ENCODE measurements around the gene NELL1.

The NELL1 gene

DNA sequence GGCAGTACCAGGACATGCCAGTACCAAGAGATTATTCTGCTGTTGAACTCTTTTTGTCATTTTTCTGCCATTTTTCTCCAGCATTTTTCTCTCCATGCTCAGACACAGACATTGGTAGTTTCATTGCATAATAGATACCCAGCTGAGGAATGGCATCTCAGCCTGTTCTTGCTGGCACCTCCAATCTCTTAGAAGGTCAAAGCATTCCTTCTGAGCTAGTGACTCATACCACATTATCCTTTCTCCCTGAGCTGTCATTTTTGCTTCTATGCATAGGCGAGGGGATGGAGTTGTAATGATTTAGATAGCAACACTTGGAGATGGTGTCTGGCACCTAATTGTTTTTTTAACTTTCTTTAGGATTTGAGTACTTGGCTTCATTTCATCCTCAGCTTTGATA lies 321.1 kb downstream of the NELL1 start:
- no peak for DNase-seq

DNA sequence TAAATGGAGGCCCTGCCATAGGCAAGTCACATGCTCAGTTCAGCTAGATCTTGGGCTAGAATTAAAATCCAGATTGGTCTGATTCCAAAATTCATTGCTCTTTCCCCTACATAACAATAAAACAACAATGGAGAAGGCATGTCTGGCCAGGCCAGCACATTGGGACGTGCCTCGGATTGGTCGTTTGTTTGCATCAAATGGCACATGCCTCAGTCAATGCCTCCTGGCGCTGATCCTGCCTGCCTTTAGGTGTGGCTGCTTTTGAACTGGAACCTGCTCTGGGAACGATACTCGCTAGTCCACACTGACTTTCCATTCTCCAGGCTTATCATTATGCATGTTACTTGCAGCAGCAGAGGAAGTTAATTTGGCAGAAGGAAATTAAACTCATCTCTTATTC lies 322.1 kb downstream of the NELL1 start:
- no peak for DNase-seq

DNA sequence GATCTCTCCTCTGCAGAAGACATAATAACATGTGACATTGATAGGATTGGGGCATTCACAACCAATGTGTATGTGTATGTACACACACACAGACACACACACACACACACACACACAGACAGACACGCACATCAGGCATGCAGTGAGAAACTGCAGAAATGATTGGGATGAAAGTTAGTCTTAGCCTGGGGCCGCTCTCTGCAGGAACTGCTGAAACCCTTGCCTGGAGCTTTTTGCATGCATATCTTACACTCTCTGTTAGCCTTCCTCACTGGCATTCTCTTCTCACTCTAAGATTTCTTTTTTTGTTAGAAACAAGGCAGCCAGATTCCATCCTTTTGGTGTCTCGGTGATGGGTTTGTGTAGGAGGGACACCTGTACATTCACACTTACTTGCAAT lies 337.9 kb downstream of the NELL1 start:
- DNase-seq = no peak

DNA sequence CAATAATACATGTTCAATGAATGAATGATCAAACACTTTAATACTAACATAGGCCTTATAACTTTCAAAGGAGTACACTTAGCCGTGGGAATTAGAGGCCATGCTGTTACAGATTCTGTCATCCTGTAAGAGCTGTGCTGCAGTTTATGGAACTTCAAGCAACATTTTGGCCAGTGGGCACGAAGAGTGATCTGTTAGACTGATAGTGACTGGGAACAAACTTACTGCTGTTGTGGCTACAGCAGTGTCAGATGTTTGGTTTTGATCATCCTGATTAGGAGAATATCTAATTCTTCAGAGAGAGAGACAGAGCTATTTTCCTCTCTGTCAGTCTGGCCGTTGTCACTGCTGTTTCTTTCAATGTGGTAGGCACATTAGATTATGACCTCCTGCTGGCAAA lies 348.9 kb downstream of the NELL1 start:
- no peak for DNase-seq

DNA sequence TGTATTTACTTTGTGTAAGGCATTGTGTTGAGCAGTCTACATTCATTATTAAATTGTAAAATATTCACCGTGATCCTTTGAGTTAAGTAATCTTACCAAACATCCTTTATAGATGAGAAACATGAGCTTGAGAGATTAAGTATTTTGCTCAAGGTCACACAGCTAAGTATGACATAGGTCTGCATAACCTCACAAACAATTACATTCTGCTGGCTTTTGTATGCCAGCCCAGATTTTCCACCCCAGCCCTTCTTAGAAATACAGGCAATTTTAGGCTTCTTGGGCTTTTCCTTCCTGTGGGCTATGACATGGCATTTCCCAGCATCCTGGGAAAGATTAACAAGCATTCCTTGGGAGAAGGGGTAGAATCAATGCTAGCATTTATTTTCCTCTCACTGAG lies 357.3 kb downstream of the NELL1 start:
- no peak for DNase-seq

DNA sequence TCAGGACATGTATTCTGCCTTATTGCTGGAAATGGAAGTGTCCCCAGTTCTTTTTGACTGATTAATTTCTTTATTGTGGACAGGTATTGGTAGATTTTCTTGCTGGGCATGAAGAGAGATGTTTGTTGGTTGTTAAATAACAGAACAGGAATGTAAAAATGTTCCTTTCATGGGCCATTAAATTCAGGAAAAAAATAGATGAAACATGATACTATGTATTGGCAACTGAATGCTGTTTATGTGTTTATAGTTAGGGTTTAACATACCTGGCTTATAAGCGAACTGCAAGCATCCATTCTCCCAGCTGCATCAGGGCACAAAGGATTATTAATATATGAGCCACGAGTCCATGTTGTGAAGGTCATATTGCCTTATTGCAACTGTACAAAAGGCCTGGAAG lies 368.5 kb downstream of the NELL1 start:
- DNase-seq = no peak

DNA sequence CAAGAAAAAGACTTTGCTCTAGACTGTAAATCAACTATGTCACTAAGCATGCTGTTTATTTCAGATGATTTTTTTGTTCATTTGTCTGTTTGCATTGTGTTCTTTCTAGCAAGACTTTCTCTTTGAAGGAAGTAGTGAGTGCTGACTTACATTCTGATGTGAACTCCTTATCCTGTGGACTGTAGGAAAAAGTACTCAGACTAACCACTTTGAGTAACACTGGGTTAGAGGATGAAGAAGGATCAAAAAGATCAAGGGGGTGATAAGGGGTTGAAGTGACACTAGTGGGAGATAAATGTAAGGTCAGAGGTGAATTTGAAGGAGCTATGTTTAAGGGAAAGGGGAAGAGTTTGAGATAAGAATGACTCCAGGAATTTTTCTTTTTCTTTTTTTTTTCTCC lies 369.4 kb downstream of the NELL1 start:
- no peak for DNase-seq

DNA sequence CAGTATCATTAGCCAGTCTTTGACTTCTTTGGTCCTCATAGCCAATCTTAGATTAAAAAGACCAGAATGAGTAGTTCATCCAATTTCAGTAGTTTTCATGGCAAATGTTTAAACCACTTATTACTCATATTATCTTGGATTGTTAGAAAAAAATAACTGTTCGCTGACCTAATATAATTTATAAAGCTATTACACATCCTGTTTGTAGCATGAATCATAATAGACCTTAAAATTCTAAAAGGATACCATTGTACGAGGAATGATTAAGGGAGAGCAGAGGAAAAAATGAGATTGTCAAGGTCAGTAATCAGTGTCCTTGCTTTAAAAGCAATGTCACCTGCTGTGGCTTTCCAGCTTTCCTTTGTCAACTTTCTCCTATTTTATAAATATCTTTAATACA lies 371.2 kb downstream of the NELL1 start:
- no peak for DNase-seq

DNA sequence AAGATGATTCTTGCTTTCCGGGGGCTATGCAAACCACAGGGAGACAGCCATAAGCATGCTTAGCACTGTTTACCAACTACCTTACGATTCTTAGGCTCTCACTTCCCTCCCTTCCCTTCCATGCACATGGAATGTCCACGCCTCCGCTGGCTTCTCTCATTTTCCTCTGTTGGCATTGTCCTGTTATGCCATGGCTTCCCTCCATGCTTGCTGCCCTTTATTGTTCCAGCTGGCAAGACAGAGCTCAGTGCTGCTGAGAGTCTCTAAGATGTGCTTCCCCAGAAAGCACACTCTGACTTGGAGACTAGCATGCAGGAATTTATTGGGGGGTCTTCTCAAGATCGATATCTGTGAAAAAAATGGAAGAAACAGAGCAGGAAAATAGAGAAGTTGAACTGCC lies 379.2 kb downstream of the NELL1 start:
- DNase-seq = no peak

DNA sequence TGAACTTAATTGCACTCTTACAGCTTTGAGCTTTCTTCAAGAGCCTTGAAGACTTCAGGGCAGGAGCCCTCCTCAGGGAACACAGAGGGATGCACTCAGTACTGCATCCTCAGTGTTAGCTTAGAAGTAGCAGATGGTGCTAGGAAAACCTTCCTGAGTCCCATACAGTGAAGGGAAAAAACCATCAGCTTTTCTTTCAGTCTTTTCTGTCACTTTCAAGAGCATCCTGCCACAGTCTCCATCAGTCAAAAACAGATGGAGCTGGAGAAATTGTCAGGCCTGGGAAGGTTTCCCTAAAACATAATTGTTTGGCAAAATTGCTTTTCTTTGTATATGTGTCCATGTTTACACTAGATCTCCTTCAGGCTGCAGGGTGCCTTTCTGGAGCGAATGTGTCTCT lies 384.1 kb downstream of the NELL1 start:
- DNase-seq = no peak

DNA sequence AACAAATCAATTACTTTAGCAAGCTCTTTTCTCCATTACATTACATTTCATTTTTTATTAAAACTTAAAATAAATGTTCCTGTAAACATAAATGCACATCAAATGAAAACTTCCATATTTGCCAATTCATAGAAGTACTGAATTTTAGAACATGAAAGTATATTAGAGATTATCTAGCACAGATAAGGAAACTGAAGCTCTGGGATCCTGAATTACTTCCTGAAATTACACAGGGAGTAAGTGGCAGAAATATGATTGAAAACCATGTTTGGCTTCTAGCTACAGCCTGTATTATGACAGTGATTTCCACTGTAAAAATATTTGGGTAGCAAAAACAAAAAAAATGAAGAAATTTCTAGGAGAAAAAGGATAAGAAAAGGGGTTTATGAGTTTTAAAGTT lies 387.3 kb downstream of the NELL1 start:
- no peak for DNase-seq

DNA sequence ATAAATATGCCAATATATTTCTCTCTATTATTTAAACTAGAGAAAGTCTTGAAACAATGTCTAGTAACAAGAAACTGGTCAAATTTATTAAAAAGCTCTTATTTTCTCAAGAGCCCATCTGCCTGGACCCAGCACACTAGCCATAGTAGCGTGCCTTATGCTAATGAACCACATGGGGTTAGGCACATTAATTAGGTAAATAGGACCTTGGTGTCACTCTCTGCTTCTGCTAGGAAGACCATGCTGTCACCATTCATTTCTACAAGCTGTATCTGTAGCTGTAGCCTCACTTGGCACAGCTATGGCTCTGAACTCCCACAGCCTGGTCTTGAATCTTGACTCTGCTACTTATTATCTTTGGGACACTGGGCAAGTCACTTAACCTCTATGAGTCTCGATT lies 390.5 kb downstream of the NELL1 start:
- DNase-seq = no peak

DNA sequence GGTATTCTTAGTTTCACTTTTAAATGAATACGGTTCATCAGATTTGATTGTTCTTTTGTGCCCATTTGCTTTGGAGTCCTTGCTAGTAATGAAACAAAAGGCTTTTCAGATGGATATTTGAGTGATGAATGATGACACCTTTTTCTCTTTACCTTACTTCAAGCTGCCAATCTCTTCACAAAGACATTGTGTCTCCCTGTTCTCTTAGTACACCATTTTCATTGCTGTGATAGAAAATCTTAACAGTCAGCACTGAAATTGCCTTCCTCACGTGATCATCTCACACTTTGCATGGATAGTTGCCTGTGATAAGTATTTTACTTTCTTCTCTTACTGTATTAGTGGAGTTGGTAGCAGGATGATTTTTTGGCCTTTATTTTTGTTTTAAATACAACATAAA lies 396.6 kb downstream of the NELL1 start:
- no peak for DNase-seq

DNA sequence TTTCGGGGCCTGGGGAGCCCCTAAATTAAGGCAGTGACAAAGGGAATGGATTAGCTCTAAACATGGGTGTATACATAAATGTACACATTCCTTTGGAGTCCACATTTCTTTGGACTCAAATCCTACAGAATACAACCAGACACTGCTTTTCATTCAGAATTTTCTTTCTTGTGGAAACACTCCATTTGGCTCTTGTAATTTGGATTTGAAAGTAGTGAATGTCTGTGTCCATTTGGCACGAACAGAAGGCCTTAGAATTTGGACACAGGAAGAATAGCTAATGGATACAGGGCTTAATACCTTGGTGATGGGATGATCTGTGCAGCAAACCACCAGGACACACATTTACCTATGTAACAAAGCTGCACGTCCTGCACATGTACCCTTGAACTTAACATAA lies 399.5 kb downstream of the NELL1 start:
- DNase-seq = no peak

DNA sequence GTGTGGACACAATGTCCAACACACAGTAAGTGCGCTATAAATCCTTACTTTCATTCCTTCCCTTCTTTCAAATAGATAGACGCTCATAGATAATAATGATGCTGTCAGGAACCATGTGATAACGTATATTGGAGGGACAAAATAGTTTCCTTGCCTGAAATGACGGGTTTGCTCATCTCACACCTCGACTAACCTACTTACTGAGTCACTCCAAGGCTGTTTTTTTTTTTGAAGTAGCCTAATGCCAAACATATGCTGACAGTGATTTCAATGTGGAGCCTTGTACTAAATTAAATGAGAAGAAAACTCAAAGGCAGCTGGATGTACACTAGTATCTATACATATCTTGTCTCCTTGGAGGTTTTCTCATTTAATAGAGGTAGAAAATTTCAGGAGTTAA lies 400.5 kb downstream of the NELL1 start:
- no peak for DNase-seq

DNA sequence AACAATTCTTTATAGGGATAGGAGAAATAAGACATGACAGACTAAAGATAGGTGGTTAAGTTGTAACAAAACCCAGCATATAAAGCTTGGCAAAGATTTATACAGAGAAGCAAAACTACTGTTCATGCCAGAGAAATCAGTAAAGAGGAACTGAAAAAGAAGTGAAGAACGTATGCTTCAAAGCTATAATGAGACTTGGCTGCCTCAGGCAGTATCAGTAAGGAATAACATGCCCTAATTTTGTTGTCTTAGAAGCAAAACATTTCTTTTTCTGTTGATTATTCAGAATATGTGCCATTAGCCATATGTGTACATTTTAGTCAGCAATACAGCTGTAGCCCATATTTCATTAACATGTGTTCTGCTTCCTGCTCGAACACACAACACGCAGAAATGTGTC lies 403.2 kb downstream of the NELL1 start:
- no peak for DNase-seq

DNA sequence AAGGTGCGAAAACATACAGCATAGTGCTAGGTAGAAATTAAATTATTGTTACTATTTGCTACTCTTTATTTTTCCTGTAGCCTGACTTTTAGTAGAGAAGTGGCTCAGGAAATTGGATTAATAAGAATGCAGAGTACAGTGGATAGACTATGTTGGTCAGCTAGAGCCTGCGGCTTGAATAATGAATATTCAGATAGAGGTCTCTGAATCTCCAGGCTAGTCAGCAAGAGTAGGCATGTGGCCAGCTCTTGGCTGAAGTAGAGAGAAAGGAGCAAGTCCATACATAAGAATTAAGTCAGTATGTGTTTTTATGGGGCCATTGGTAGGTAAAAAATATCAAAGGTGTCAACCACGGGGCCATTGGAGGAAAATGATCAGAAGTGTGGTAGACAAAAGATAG lies 413.5 kb downstream of the NELL1 start:
- no peak for DNase-seq

DNA sequence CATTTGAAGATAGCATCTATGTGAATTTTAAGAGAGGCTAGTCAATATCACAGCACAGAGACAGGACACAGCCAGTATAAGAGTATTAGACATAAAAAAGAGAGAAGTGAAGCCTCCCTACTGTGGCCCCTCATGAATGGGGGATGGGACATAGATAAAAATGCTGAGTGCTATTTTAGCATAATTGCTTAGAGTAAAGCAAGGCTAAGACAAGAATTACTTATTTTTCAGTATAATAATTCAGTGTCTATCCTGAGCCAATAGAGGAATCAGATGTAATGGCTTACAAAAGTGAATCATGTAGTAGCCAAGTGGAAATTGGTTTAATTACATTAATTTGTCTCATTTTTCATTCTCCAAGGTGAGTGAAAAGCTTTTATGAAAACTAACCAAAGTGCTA lies 419.5 kb downstream of the NELL1 start:
- DNase-seq = no peak

DNA sequence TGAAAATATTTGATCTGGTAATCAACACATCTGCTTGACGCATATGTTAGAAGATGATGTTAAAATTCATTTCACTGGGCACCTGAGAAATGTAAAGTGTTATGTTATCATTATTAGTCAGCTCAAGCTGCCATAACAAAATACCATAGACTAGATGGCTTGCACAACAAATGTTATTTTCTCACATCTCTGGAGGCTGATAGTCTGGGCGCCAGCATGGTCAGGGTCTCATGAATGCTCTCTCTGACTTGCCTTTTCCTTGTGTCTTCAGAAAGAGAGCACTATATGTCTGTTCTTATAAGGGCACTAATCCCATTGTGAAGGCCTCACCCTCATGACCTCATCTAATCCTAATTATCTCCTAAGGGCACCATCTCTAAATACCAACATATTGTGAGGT lies 435.3 kb downstream of the NELL1 start:
- DNase-seq = no peak

DNA sequence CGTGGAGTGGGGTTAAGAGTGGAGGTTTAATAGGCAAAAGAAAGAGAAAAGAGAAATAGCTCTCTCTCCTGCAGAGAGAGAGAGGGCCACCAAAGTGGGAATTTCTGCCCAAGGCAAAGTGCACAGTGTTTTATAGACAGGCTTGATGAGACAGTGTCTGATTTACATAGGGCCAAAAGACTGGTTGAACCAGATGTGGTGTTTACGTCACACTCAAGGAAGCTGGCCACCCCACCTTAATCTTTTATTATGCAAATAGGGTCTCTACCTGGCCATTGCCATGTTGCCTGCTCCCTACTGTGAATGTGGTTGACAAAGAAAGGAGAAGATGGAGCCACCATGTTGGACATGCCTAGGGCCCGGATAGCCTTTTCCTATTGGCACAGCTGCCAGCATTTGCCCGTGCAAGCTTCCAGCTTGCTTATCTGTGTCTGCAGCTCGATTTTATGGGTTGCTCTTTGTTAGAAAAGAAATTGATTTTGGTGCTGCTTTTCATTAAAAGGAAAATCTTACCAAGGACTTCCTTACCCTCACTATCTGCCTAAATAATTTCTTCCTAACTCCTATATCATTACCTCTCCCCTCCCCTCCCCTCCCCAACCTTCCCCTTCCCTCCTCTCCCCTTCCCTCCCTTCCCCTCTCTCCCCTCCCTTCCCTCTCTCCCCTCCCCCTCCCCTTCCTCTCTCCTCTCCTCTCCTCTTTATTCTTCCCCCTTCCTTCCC lies 436.0 kb downstream of the NELL1 start:
- DNase-seq = no peak

DNA sequence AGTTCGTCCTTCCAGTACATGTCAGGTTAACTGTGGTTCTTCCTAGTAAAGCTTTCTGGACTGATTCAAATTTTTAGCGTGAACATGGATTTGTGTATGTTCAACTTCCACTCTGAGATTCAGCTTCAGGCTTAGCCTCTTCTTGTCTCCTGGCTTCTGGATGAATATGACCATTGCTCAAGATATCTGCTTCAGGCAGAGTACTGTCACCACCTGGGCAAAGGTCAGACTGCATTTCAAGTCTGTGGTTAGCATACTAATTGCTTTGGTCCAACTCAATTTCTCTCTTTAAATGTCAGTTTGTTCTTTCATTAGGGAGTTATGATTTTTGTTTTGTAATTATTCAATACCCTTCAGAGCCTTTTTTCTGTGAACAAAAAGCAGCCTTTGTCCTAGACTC lies 440.0 kb downstream of the NELL1 start:
- no peak for DNase-seq

DNA sequence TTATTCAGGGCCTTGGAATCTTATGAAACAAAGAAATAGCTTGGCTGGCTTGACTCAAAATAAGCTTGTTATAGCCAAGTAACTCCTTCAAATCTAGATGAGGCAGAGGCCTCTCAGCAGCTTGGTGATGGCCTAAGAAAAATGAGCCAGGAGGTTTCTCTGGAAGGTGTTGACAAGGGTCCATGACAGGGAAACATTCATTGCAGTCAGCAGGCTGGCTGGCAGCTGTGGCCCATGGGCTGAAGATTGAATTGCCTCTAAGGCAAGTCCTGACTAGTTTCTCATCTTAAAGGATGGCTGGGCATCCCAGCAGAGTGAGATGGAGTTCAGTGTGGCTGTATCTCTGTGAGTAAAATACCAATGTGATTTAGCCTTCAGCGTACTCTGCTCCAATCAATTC lies 441.0 kb downstream of the NELL1 start:
- DNase-seq = no peak

DNA sequence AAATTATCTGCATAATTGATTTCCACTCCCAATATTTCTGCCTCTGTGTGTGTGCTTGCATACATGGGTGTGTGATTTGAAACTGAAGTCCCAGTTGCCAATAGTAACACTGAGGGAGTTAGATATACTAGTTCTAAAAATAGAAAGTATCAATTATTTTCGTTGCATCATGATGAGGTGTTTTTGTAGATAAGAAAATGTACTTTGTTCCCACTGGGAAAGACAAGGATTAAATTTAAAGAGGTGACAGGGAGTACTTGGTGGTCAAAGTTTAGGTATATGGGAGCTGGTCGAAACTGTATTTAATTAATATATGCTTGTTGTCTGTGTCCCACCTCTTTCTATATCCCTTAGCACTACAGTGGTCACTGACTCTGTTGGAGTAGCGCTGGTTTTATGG lies 444.5 kb downstream of the NELL1 start:
- DNase-seq = no peak

DNA sequence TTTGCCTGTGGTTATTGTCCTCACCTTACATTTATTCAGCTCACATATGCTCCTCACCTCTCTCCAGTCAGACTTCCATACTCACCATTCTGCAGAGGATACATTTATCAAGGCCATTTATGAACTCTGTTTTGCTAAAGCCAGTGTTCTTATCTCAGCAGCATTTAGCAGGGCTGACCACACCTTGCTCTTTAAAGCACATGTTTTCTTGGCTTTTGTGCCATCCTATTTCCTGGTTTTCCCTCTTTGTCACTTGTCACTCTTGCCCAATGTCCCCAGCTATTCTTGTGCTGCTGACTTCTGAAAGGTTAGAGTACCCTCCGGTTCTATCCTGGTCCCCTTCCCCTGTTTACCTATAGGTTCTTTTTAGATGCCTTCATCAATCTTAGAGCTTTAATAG lies 446.6 kb downstream of the NELL1 start:
- no peak for DNase-seq

DNA sequence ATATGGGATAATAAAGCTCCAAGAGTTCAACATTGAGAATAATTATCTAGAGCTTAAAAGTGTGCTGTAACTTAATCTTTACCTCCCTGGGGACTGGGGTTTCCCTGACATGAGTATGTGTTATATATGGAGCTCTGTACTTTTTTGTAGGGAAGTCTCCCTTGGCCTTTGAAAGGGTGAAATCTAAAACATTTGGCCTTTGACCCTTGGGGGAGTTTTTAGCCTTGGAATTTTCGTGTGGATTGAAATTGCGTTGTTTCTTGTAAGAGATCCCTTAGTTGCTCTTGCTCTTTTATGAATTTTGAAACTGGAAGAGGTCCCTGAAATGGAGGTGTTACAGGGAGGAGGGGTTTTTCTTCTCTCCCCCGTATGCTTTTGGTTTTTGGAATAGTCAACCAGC lies 450.0 kb downstream of the NELL1 start:
- no peak for DNase-seq

DNA sequence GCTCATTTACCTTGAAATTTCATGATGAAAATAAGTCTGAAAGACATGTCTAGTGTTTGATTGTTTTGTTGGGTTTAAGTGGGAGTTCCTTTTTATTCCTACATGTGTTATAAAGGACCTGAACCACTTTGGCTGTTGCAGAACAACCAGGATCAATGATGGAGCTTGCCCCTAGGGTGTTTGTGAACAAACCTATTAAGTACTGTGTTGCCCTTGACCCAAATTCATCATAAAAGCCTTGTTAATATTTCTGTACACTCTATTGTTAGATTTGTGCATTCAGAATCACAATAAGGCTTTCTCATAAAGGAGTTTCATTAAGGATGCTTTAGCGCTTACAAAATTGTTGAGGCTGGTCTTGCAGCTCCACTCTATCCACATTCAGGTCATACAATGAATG lies 452.6 kb downstream of the NELL1 start:
- DNase-seq = no peak

All from suppressor macrophage (primary cell).